ENCODE data around the gene DRGX.

DNA sequence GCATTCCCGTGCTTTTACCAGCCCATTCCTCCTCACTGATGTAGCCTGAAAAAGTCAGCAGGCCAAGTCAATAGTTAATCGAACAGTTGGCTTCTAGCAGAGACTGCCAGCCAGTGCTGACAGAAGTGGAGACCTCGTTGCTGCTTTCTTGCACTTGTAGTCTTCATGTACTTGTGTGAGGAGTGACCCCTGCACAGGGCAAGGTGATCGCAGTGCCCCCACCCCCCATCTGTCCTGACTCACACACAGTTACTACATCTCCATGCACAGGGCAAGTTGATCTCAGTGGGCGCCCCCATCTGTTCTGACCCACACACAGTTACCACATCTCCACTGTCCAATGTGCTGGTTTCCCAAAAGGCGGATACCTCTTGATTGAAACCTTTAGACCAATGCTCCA lies 62.7 kb downstream of the DRGX start:
- TF ChIP-seq POLR2A (IDR thresholded peaks at IDR 0.05) (no peak), EP300 (IDR thresholded peaks at IDR 0.05) (no peak)
- TF ChIP-seq, protein P1, sequence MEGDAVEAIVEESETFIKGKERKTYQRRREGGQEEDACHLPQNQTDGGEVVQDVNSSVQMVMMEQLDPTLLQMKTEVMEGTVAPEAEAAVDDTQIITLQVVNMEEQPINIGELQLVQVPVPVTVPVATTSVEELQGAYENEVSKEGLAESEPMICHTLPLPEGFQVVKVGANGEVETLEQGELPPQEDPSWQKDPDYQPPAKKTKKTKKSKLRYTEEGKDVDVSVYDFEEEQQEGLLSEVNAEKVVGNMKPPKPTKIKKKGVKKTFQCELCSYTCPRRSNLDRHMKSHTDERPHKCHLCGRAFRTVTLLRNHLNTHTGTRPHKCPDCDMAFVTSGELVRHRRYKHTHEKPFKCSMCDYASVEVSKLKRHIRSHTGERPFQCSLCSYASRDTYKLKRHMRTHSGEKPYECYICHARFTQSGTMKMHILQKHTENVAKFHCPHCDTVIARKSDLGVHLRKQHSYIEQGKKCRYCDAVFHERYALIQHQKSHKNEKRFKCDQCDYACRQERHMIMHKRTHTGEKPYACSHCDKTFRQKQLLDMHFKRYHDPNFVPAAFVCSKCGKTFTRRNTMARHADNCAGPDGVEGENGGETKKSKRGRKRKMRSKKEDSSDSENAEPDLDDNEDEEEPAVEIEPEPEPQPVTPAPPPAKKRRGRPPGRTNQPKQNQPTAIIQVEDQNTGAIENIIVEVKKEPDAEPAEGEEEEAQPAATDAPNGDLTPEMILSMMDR (IDR thresholded peaks at IDR 0.05): no peak
